NCI-H345 (cell line): ENCODE measurements around the gene PDE8A.
"Not testable (repeated sequence)": the region's sequence is repeated elsewhere in the genome, so short reads cannot be mapped to it uniquely, and the experiment has no call there.

ENCODE experiments used
- DNase-seq: peaks from one replicate; lab custom pipeline; 2025; lab: John Stamatoyannopoulos, UW

PDE8A gene

GRCh38 chr15:84988909-84989644 lies 7.4 kb downstream of the PDE8A start:
- DNase-seq, result no peak

GRCh38 chr15:84990507-84990906 lies 8.9 kb downstream of the PDE8A start:
- no peak for DNase-seq

- no peak for DNase-seq
Measured at GRCh38 chr15:84991014-84991712, 9.5 kb downstream of the PDE8A start.

- DNase-seq, result no peak
Measured at GRCh38 chr15:84992157-84992944, 10.7 kb downstream of the PDE8A start.

- DNase-seq, result no peak
Measured at GRCh38 chr15:84996055-84996454, 14.4 kb downstream of the PDE8A start.

GRCh38 chr15:84996714-84997113 lies 15.1 kb downstream of the PDE8A start:
- not testable (repeated sequence) for DNase-seq

- not testable (repeated sequence) for DNase-seq
Measured at GRCh38 chr15:84997214-84997613, 15.6 kb downstream of the PDE8A start.

GRCh38 chr15:85000189-85000864 lies 18.7 kb downstream of the PDE8A start:
- DNase-seq, result no peak

GRCh38 chr15:85000937-85001336 lies 19.3 kb downstream of the PDE8A start:
- DNase-seq, result no peak

GRCh38 chr15:85002517-85002916 lies 20.9 kb downstream of the PDE8A start:
- DNase-seq, result no peak

GRCh38 chr15:85003593-85004312 lies 22.1 kb downstream of the PDE8A start:
- DNase-seq, result no peak

- no peak for DNase-seq
Measured at GRCh38 chr15:85004550-85004949, 22.9 kb downstream of the PDE8A start.

- no peak for DNase-seq
Measured at GRCh38 chr15:85005319-85005718, 23.7 kb downstream of the PDE8A start.

- DNase-seq, result no peak
Measured at GRCh38 chr15:85005746-85006145, 24.1 kb downstream of the PDE8A start.

GRCh38 chr15:85006201-85006600 lies 24.5 kb downstream of the PDE8A start:
- DNase-seq, result no peak

GRCh38 chr15:85006655-85007054 lies 25.0 kb downstream of the PDE8A start:
- no peak for DNase-seq

- no peak for DNase-seq
Measured at GRCh38 chr15:85007137-85007536, 25.5 kb downstream of the PDE8A start.

- DNase-seq, result no peak
Measured at GRCh38 chr15:85007741-85008397, 26.2 kb downstream of the PDE8A start.

GRCh38 chr15:85008474-85009260 lies 27.0 kb downstream of the PDE8A start:
- DNase-seq, result peak; percentile 17

- DNase-seq, result no peak
Measured at GRCh38 chr15:85009435-85009834, 27.8 kb downstream of the PDE8A start.
